Frontal cortex (tissue), 4 donors: ENCODE measurements around the gene ZNF493. TPM values are rescaled to one million over a fixed set of nuclear protein-coding genes. Genes with fewer than 3 reads are reported as not detected.

Experiments used
- DNase-seq, 2 donors: peaks; one replicate each; pipeline ENCODE4 v3.0.0; 2012; ENCODE audit warnings: low spot score in 2 of 2
- FAIRE-seq: peaks from 2 replicates; lab custom pipeline; 2012; peaks lifted over from hg19 to GRCh38; lab: Jason Lieb, UNC
- total RNA-seq: library from RNA; depleted of rRNA; stranded (reverse); fragments of >200 nt; gene quantifications from one replicate; pipeline ENCODE4 v1.2.3, GENCODE V29; 2014
- donor health status: control.
- donor health status: control.
- donor health status: control.

ZNF493 gene
- 147 TPM for total RNA-seq

- FAIRE-seq (peak; percentile 96), DNase-seq (peak; percentile 39 to 75)
Observed at GRCh38 chr19:21396893-21397572, at the start of gene ZNF493. Gene ZNF493 (plus strand): TSS chr19:21397133. CDS start chr19:21397238, 105 bp downstream.

- FAIRE-seq (no peak), DNase-seq (no peak)
Observed at GRCh38 chr19:21352830-21353229, 44.1 kb upstream of the ZNF493 start.

GRCh38 chr19:21358768-21359451 lies 38.0 kb upstream of the ZNF493 start, which contains the start of gene ZNF738:
Gene ZNF738 (plus strand): TSS chr19:21359000. CDS start chr19:21359141, 141 bp downstream.
- peak; percentile 88 for FAIRE-seq
- peak; percentile 43 to 80 for DNase-seq

GRCh38 chr19:21362291-21362690 lies 34.6 kb upstream of the ZNF493 start:
- FAIRE-seq (no peak), DNase-seq (no peak)

GRCh38 chr19:21383980-21384582 lies 12.9 kb upstream of the ZNF493 start:
- FAIRE-seq (no peak), DNase-seq (no peak)

- no peak for DNase-seq
- no peak for FAIRE-seq
Observed at GRCh38 chr19:21396121-21396520, 812 bp upstream of the ZNF493 start.

GRCh38 chr19:21398851-21399250 lies 1.9 kb downstream of the ZNF493 start:
- FAIRE-seq = no peak
- DNase-seq = no peak

GRCh38 chr19:21402303-21402985 lies 5.5 kb downstream of the ZNF493 start:
- DNase-seq (no peak), FAIRE-seq (no peak)

GRCh38 chr19:21410166-21410565 lies 13.2 kb downstream of the ZNF493 start:
- no peak for FAIRE-seq
- DNase-seq = no peak

GRCh38 chr19:21422244-21422643 lies 25.3 kb downstream of the ZNF493 start:
- DNase-seq (no peak), FAIRE-seq (no peak)

- DNase-seq (no peak), FAIRE-seq (no peak)
Observed at GRCh38 chr19:21423057-21424041, 26.4 kb downstream of the ZNF493 start.

- FAIRE-seq (no peak), DNase-seq (no peak)
Observed at GRCh38 chr19:21430675-21431074, 33.7 kb downstream of the ZNF493 start.

GRCh38 chr19:21432590-21432989 lies 35.7 kb downstream of the ZNF493 start:
- DNase-seq = no peak
- no peak for FAIRE-seq

- no peak for FAIRE-seq
- no peak for DNase-seq
Observed at GRCh38 chr19:21434516-21434915, 37.6 kb downstream of the ZNF493 start.

GRCh38 chr19:21434967-21435544 lies 38.1 kb downstream of the ZNF493 start:
- DNase-seq (no peak), FAIRE-seq (no peak)

GRCh38 chr19:21439201-21439751 lies 42.3 kb downstream of the ZNF493 start:
- FAIRE-seq (no peak), DNase-seq (no peak)

- DNase-seq (no peak), FAIRE-seq (no peak)
Observed at GRCh38 chr19:21440321-21440720, 43.4 kb downstream of the ZNF493 start.

- no peak for FAIRE-seq
- no peak for DNase-seq
Observed at GRCh38 chr19:21451187-21451586, 54.3 kb downstream of the ZNF493 start.

GRCh38 chr19:21454901-21455300 lies 58.0 kb downstream of the ZNF493 start:
- DNase-seq = no peak
- no peak for FAIRE-seq
